Measurements from ENCODE around the gene GRIN2C. TPM values are rescaled to one million over a fixed set of nuclear protein-coding genes. Genes with fewer than 3 reads are reported as not detected.

GRIN2C gene
- total RNA-seq, 3 donors from 2014 or later (not counting 1 experiment from before 2014, with no cell fraction given): not detected

DNA sequence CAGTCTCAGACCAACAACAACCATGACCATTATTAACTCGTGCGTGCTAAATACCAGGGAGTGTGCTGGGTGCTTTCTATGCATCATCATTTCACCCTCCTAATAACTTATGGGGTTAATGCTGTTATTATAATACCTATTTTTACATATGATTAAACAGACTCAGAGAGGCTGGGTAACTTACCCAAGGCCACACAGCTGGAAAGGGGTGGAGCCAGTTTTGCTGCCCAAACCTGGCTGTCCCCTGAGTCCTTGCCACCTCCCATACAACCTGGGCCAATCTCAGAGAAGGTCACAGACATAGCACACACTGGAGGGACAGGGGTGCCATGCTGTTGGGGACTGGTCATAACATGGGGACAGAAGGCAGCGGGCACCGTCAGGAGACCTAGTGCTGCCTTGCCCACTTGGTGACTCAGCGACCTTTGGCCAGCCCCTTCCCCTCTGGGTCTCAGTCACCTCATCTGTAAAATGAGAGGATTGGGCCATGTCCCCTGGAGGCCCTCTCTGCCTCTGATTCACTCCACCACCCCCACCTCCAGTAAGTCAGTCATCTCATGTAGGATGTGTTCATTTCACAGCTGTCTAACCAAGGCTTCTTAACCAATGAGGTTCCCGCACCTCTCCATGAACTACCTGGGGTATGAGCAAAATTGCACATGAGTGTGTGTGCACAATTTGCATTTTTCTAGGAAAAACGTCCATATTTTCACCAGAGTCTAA, 45.2 kb upstream of the GRIN2C start:
- H3K36me3 ChIP-seq (ENCODE audit: control insufficient read depth, insufficient read depth, low read length): no peaks in the 10 kb centered on the region
- no peak for ATAC-seq
- H3K27me3 ChIP-seq (ENCODE audit: control insufficient read depth, insufficient read depth, low read length): no peaks in the 10 kb centered on the region
- no peaks in the 10 kb centered on the region for H3K4me1 Mint-ChIP-seq
- no peaks in the 10 kb centered on the region for H3K36me3 Mint-ChIP-seq
- no peak overlapping the region for H3K27ac ChIP-seq (ENCODE audit: low read length)
- DNase-seq: no peak
- intact Hi-C loops (cut with micrococcal nuclease): no loop called here
- no peak overlapping the region for H3K4me3 ChIP-seq (ENCODE audit: low read length)
- TF ChIP-seq CTCF (IDR thresholded peaks at IDR 0.05): no peak
- H3K9me3 ChIP-seq (ENCODE audit: control insufficient read depth, insufficient read depth, low read length): no peaks in the 10 kb centered on the region
- no peaks in the 10 kb centered on the region for H3K9me3 Mint-ChIP-seq
- H3K27ac Mint-ChIP-seq: no peak overlapping the region
- WGBS (ENCODE audit: insufficient coverage): 83% methylated on average over 5 of the region's 7 CpGs
- H3K4me3 Mint-ChIP-seq: no peak overlapping the region
- no peaks in the 10 kb centered on the region for H3K4me1 ChIP-seq (ENCODE audit: control insufficient read depth, insufficient read depth, low read length)
- peaks cover 0 to 3% of the 10 kb centered on the region in 2 donors for H3K27me3 Mint-ChIP-seq (ENCODE audit: low read depth in 2 of 2)

DNA sequence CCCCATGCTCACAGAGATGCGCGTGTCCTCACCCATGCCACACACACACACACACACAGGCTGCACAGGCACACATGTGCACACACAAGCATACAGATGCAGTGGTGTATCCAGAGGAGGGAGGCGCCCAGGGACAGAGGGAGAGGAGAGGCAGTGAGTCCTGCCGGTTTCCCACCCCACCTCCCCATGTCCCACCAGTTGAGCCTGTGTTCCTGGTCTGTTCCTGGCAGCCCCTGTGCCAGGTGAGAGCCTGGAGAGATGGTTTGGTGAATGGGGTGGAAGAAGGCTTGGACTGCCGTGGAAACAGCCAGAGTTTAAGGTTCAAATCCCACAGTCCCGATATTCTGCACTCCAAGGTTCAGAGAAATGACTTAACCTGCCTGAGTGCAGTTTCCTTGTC, 44.0 kb upstream of the GRIN2C start:
- no peaks in the 10 kb centered on the region for H3K36me3 Mint-ChIP-seq
- intact Hi-C loops (cut with micrococcal nuclease): no loop called here
- 71% methylated on average over 2 of the region's 6 CpGs for WGBS (ENCODE audit: insufficient coverage)

GRCh38 chr17:74903034-74903433, 43.3 kb upstream of the GRIN2C start:
- H3K27me3 ChIP-seq (ENCODE audit: control insufficient read depth, insufficient read depth, low read length): no peaks in the 10 kb centered on the region
- H3K36me3 ChIP-seq (ENCODE audit: control insufficient read depth, insufficient read depth, low read length): no peaks in the 10 kb centered on the region
- no peak overlapping the region for H3K4me3 ChIP-seq (ENCODE audit: low read length)
- H3K9me3 ChIP-seq (ENCODE audit: control insufficient read depth, insufficient read depth, low read length): no peaks in the 10 kb centered on the region
- no peak overlapping the region for H3K27ac ChIP-seq (ENCODE audit: low read length)
- no peak overlapping the region for H3K4me3 Mint-ChIP-seq
- H3K27me3 Mint-ChIP-seq (ENCODE audit: low read depth in 2 of 2): peaks cover 0 to 4% of the 10 kb centered on the region in 2 donors
- H3K4me1 ChIP-seq (ENCODE audit: control insufficient read depth, insufficient read depth, low read length): no peaks in the 10 kb centered on the region
- no peak for TF ChIP-seq CTCF (IDR thresholded peaks at IDR 0.05)
- H3K4me1 Mint-ChIP-seq: no peaks in the 10 kb centered on the region
- ATAC-seq: no peak
- DNase-seq: no peak
- WGBS (ENCODE audit: insufficient coverage): 85% methylated on average over 7 of the region's 9 CpGs
- no peak overlapping the region for H3K27ac Mint-ChIP-seq
- no peaks in the 10 kb centered on the region for H3K9me3 Mint-ChIP-seq
- intact Hi-C loops (cut with micrococcal nuclease): no loop called here
- no peaks in the 10 kb centered on the region for H3K36me3 Mint-ChIP-seq

More for the DNA sequence above, 44.0 kb upstream of the GRIN2C start:
- no peaks in the 10 kb centered on the region for H3K27me3 ChIP-seq (ENCODE audit: control insufficient read depth, insufficient read depth, low read length)
- H3K4me1 ChIP-seq (ENCODE audit: control insufficient read depth, insufficient read depth, low read length): no peaks in the 10 kb centered on the region
- ATAC-seq (no peak), DNase-seq (no peak)
- no peak overlapping the region for H3K4me3 Mint-ChIP-seq
- TF ChIP-seq CTCF (IDR thresholded peaks at IDR 0.05): no peak
- no peaks in the 10 kb centered on the region for H3K4me1 Mint-ChIP-seq
- no peaks in the 10 kb centered on the region for H3K9me3 ChIP-seq (ENCODE audit: control insufficient read depth, insufficient read depth, low read length)
- no peak overlapping the region for H3K27ac Mint-ChIP-seq
- peaks cover 0 to 4% of the 10 kb centered on the region in 2 donors for H3K27me3 Mint-ChIP-seq (ENCODE audit: low read depth in 2 of 2)
- no peaks in the 10 kb centered on the region for H3K9me3 Mint-ChIP-seq
- no peak overlapping the region for H3K27ac ChIP-seq (ENCODE audit: low read length)
- no peaks in the 10 kb centered on the region for H3K36me3 ChIP-seq (ENCODE audit: control insufficient read depth, insufficient read depth, low read length)
- H3K4me3 ChIP-seq (ENCODE audit: low read length): no peak overlapping the region

Data from natural killer cell (primary cell).